ENCODE measurements around the gene REPS2. TPM values are rescaled to one million over a fixed set of nuclear protein-coding genes. Genes with fewer than 3 reads are reported as not detected.

The REPS2 gene
- total RNA-seq, 6 donors from 2014 or later = 17.0 to 47.0 (median 29.4) TPM

DNA sequence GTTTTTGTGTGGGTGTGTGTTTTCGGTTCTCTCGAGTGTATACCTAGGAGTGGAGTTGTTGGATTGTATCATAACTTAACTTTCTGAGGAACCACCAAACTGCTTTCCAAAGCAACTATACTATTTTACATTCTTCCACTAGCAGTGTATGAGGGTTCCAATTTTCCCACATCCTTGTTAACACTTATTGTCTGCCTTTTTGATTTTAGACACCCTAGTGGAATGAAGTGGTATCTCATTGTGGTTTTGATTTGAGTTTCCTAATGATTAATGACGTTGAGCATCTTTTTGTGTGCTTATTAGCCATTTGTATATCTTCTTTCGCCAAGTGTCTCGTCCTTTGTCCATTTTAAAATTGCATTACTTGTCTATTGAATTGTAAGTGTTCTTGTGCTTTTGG lies 118.6 kb downstream of the REPS2 start:
- Histone ChIP-seq H3K27ac (no peak overlapping the region), H3K9me3 (no peaks in the 10 kb centered on the region), H3K27me3 (no peaks in the 10 kb centered on the region), H3K4me1 (no peaks in the 10 kb centered on the region), H3K36me3 (no peaks in the 10 kb centered on the region), H3K4me3 (no peak overlapping the region)
- DNase-seq (no peak), ATAC-seq (ENCODE audit: low FRiP score in 2 of 2) (no peak)
- WGBS, 2 donors = 77 to 90% methylated on average over 5 of the region's 5 CpGs
- TF ChIP-seq POLR2AphosphoS5 (IDR thresholded peaks at IDR 0.05) (no peak), POLR2A (IDR thresholded peaks at IDR 0.05) (no peak), EP300 (IDR thresholded peaks at IDR 0.05) (no peak)
- TF ChIP-seq, protein P1, sequence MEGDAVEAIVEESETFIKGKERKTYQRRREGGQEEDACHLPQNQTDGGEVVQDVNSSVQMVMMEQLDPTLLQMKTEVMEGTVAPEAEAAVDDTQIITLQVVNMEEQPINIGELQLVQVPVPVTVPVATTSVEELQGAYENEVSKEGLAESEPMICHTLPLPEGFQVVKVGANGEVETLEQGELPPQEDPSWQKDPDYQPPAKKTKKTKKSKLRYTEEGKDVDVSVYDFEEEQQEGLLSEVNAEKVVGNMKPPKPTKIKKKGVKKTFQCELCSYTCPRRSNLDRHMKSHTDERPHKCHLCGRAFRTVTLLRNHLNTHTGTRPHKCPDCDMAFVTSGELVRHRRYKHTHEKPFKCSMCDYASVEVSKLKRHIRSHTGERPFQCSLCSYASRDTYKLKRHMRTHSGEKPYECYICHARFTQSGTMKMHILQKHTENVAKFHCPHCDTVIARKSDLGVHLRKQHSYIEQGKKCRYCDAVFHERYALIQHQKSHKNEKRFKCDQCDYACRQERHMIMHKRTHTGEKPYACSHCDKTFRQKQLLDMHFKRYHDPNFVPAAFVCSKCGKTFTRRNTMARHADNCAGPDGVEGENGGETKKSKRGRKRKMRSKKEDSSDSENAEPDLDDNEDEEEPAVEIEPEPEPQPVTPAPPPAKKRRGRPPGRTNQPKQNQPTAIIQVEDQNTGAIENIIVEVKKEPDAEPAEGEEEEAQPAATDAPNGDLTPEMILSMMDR (IDR thresholded peaks at IDR 0.05) = no peak

DNA sequence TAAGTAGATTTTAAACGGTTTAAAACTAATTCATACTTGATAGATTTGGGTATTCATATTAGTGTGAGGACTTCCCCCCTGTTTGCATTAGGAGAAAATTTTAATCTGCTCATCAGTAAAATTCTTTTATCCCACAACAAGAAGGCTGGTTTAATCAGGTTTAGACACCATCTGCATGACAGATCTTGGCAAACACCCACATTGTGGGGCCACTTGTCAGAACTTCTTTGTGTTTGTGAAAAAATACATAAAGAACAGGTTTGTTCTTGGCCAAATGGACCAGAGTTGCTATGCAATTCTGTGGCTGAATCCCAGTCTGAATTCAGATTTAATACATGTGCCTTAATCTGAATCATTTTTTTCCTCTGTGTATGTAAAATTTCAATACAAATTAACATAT lies 121.1 kb downstream of the REPS2 start:
- DNase-seq = no peak
- 62 to 86% methylated on average over 1 of the region's 1 CpG for whole genome bisulfite sequencing, 2 donors

DNA sequence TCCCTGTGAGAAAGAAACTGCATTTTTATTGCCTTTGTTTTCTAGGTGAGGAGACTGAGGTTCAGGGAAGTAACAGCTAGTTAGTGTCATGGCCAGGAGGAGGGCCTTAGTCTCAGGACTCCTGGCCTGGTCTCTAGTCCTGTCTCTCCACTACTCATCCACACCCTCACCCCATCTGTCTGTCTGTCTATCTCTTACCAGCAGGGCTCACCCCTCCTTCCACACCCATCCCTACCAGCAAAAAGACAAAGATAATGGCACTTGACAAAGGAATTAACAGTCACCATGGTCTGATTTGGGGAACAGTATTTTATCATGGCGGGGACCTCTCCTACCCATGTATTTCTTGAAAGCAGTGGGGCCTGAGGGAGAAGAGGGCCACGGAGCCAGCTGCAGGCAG lies 125.8 kb downstream of the REPS2 start:
- no peaks in the 10 kb centered on the region for H3K4me1 ChIP-seq
- DNase-seq (no peak), ATAC-seq (ENCODE audit: low FRiP score in 2 of 2) (no peak)
- H3K9me3 ChIP-seq = no peaks in the 10 kb centered on the region
- H3K27me3 ChIP-seq = no peaks in the 10 kb centered on the region
- no peak overlapping the region for H3K27ac ChIP-seq
- H3K36me3 ChIP-seq = no peaks in the 10 kb centered on the region
- TF ChIP-seq EP300 (IDR thresholded peaks at IDR 0.05) (no peak), POLR2AphosphoS5 (IDR thresholded peaks at IDR 0.05) (no peak), POLR2A (IDR thresholded peaks at IDR 0.05) (no peak)
- TF ChIP-seq, protein P1 (IDR thresholded peaks at IDR 0.05) = no peak
- H3K4me3 ChIP-seq = no peak overlapping the region
- WGBS, 2 donors = 73 to 100% methylated on average over 2 of the region's 2 CpGs

More for the DNA sequence above, 121.1 kb downstream of the REPS2 start:
- H3K4me3 ChIP-seq = no peak overlapping the region
- no peaks in the 10 kb centered on the region for H3K27me3 ChIP-seq
- no peaks in the 10 kb centered on the region for H3K9me3 ChIP-seq
- H3K36me3 ChIP-seq = no peaks in the 10 kb centered on the region
- H3K27ac ChIP-seq = no peak overlapping the region
- ATAC-seq (ENCODE audit: low FRiP score in 2 of 2) = no peak
- H3K4me1 ChIP-seq = no peaks in the 10 kb centered on the region
- no peak for TF ChIP-seq POLR2A (IDR thresholded peaks at IDR 0.05)

DNA sequence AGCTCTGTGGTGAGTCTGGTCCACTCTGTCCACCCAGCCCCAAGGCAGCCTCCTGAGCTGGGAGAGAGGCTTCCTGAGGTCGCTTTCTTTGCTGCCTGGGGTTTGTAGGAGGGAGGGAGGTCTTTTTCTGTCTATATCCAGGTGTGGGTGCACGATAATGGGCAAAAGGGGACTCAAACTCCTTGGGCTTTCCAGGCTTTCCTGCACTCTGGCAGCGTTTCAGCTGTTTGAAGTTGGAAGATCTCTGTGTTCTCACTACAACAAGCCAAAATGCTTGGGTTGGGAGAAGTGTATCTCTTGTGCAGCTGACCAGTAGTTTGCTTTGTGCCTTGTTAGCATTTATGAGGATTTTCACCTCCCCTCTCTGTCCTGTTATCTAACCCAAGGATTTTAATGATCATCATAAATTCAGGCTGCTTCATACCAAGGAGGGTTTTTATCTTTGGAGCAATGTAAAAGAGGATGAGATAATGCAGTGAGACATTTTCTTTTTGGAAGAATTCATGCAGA lies 126.3 kb downstream of the REPS2 start:
- TF ChIP-seq, protein P1 (IDR thresholded peaks at IDR 0.05) = no peak
- TF ChIP-seq POLR2AphosphoS5 (IDR thresholded peaks at IDR 0.05) (no peak), EP300 (IDR thresholded peaks at IDR 0.05) (no peak), POLR2A (IDR thresholded peaks at IDR 0.05) (no peak)
- no peaks in the 10 kb centered on the region for H3K4me1 ChIP-seq
- H3K27ac ChIP-seq = no peak overlapping the region
- no peaks in the 10 kb centered on the region for H3K36me3 ChIP-seq
- ATAC-seq (ENCODE audit: low FRiP score in 2 of 2) (no peak), DNase-seq (no peak)
- H3K27me3 ChIP-seq = no peaks in the 10 kb centered on the region
- H3K4me3 ChIP-seq = no peak overlapping the region
- 59 to 96% methylated on average over 3 of the region's 3 CpGs for WGBS, 2 donors
- no peaks in the 10 kb centered on the region for H3K9me3 ChIP-seq

DNA sequence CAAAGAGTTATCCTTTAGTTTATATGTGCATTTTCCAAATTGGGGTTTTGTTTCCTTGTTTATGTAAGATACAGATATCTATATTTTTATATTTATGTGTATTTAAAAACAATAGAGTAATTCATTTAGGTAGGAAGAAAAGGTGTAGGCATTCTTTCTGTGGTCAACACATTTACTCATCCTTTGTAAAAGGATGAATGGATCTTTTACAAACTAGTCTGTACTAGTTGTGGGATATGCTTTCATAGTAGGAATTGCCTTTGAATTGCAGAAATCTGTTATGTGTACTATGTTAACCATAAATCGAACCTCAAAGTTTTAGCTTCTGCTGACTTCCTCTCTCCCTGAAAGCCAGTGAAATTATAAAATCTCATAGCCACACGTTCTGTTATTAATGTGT lies 128.5 kb downstream of the REPS2 start:
- H3K27me3 ChIP-seq = no peaks in the 10 kb centered on the region
- DNase-seq = no peak
- no peak overlapping the region for H3K27ac ChIP-seq
- no peak overlapping the region for H3K4me3 ChIP-seq
- H3K4me1 ChIP-seq = no peaks in the 10 kb centered on the region
- TF ChIP-seq POLR2AphosphoS5 (IDR thresholded peaks at IDR 0.05) = no peak
- TF ChIP-seq POLR2A (IDR thresholded peaks at IDR 0.05) = no peak
- TF ChIP-seq, protein P1 (IDR thresholded peaks at IDR 0.05) = no peak
- no peak for TF ChIP-seq EP300 (IDR thresholded peaks at IDR 0.05)
- H3K36me3 ChIP-seq = no peaks in the 10 kb centered on the region
- WGBS, 2 donors = 51 to 88% methylated on average over 2 of the region's 2 CpGs
- ATAC-seq (ENCODE audit: low FRiP score in 2 of 2) = no peak
- H3K9me3 ChIP-seq = no peaks in the 10 kb centered on the region

All from upper lobe of left lung (tissue), 6 donors.